CD4-positive, CD25-positive, alpha-beta regulatory T cell (primary cell): ENCODE data around the gene ABHD17B. TPM values are rescaled to one million over a fixed set of nuclear protein-coding genes. Genes with fewer than 3 reads are reported as not detected.

ENCODE experiments used
- ATAC-seq, 2 donors: fragments of 150-1000 bp; cut with Tn5 transposase; one replicate each; pipeline ENCODE4 v1.10.0; 2021; ENCODE audit warnings: low read depth in 2 of 2, moderate number of reproducible peaks in 2 of 2, moderate library complexity in 1 of 2
- DNase-seq, 3 donors: peaks; one replicate each; pipeline versions ENCODE4 v3.0.0 to v3.0.0-alpha.2; 2012 to 2022; ENCODE audit warnings: mixed read lengths in 1 of 3
- H3K27ac ChIP-seq: one replicate; pipeline ENCODE4 v1.7.0; 2013; ENCODE audit warnings: mild to moderate bottlenecking, low read length; ENCODE audit not compliant: insufficient read depth, poor library complexity, severe bottlenecking
- H3K27me3 ChIP-seq: one replicate; pipeline ENCODE4 v1.7.0; 2013; ENCODE audit warnings: low read length; ENCODE audit not compliant: control insufficient read depth, insufficient read depth
- H3K36me3 ChIP-seq: one replicate; pipeline ENCODE4 v1.7.0; 2013; ENCODE audit warnings: mild to moderate bottlenecking, low read length, moderate library complexity; ENCODE audit not compliant: control insufficient read depth, insufficient read depth
- H3K4me1 ChIP-seq: 2 replicates; pipeline ENCODE4 v1.7.0; 2013; ENCODE audit warnings: mild to moderate bottlenecking, low read length; ENCODE audit not compliant: insufficient read depth, control insufficient read depth, poor library complexity, severe bottlenecking
- H3K4me3 ChIP-seq: one replicate; pipeline ENCODE4 v1.7.0; 2013; ENCODE audit warnings: low read depth, mild to moderate bottlenecking, low read length, moderate library complexity
- H3K9me3 ChIP-seq, 2 experiments: 1 replicate in 1 of 2; 2 replicates in 1 of 2; pipeline ENCODE4 v1.7.0; 2013; ENCODE audit warnings: low read length in 2 of 2, mild to moderate bottlenecking in 1 of 2, moderate library complexity in 1 of 2; ENCODE audit not compliant: control insufficient read depth in 2 of 2
- H3K27ac Mint-ChIP-seq, 3 donors: one replicate each; pipeline ENCODE4 v1.8.0; 2020 to 2022; ENCODE audit warnings: mild to moderate bottlenecking in 3 of 3, mixed read lengths in 3 of 3, moderate library complexity in 2 of 3
- H3K27me3 Mint-ChIP-seq: one replicate; pipeline ENCODE4 v1.8.0; 2022; ENCODE audit warnings: mild to moderate bottlenecking, mixed read lengths
- H3K36me3 Mint-ChIP-seq: one replicate; pipeline ENCODE4 v1.8.0; 2020; ENCODE audit warnings: mixed read lengths
- H3K4me1 Mint-ChIP-seq, 4 donors: one replicate each; pipeline ENCODE4 v1.8.0; 2020 to 2022; ENCODE audit warnings: mixed read lengths in 4 of 4, mild to moderate bottlenecking in 1 of 4
- H3K4me3 Mint-ChIP-seq, 4 donors: one replicate each; pipeline ENCODE4 v1.8.0; 2020 to 2022; ENCODE audit warnings: mild to moderate bottlenecking in 4 of 4, mixed read lengths in 4 of 4, moderate library complexity in 3 of 4
- H3K9me3 Mint-ChIP-seq, 7 donors: one replicate each; pipeline ENCODE4 v1.8.0; 2020 to 2022; ENCODE audit warnings: mixed read lengths in 7 of 7, mild to moderate bottlenecking in 3 of 7, moderate library complexity in 2 of 7
- polyA plus RNA-seq, 4 donors: library from polyadenylated mRNA; unstranded; fragments of 300-500 nt; fragmentation: Illumina TruSeq; gene quantifications; one replicate each; pipeline ENCODE4 v1.2.3, GENCODE V29; 2021
- total RNA-seq: library from RNA; stranded (reverse); gene quantifications from one replicate; pipeline ENCODE4 v1.2.3, GENCODE V29; 2022

Gene ABHD17B
- total and polyA plus RNA-seq, 5 donors from 2014 or later: 23.4 to 33.0 (median 27.4) TPM

GRCh38 chr9:71886015-71886414, 25.0 kb downstream of the ABHD17B start:
- DNase-seq: no peak
- peaks cover 11 to 18% of the 10 kb centered on the region in 2 experiments for H3K9me3 ChIP-seq
- Mint-ChIP-seq H3K4me3 (peak overlapping the region in 3 of 4 donors; percentile 11 to 65 (median 36)), H3K9me3 (peaks cover 0 to 26% (median 10%) of the 10 kb centered on the region in 7 donors), H3K4me1 (peaks cover 34 to 55% (median 45%) of the 10 kb centered on the region in 4 donors), H3K27ac (peak overlapping the region; percentile 50 to 89 (median 68)), H3K27me3 (no peaks in the 10 kb centered on the region), H3K36me3 (peaks cover 27% of the 10 kb centered on the region)
- H3K27me3 ChIP-seq: no peaks in the 10 kb centered on the region
- peaks cover 27% of the 10 kb centered on the region for H3K4me1 ChIP-seq
- H3K27ac ChIP-seq: peak overlapping the region; percentile 56
- ATAC-seq: no peak
- H3K4me3 ChIP-seq: peak overlapping the region; percentile 48
- H3K36me3 ChIP-seq: no peaks in the 10 kb centered on the region

GRCh38 chr9:71885467-71885866, 25.5 kb downstream of the ABHD17B start:
- no peak for DNase-seq
- peaks cover 0 to 28% (median 12%) of the 10 kb centered on the region in 7 donors for H3K9me3 Mint-ChIP-seq
- no peaks in the 10 kb centered on the region for H3K27me3 ChIP-seq
- peaks cover 27% of the 10 kb centered on the region for H3K4me1 ChIP-seq
- ATAC-seq: peak; percentile 28 to 50
- peak overlapping the region; percentile 48 for H3K4me3 ChIP-seq
- H3K27ac ChIP-seq: peak overlapping the region; percentile 56
- H3K36me3 Mint-ChIP-seq: peaks cover 30% of the 10 kb centered on the region
- peak overlapping the region in 3 of 4 donors; percentile 3 to 43 (median 19) for H3K4me3 Mint-ChIP-seq
- peaks cover 31 to 54% (median 45%) of the 10 kb centered on the region in 4 donors for H3K4me1 Mint-ChIP-seq
- peak overlapping the region; percentile 12 to 89 (median 50) for H3K27ac Mint-ChIP-seq
- peaks cover 13 to 19% of the 10 kb centered on the region in 2 experiments for H3K9me3 ChIP-seq
- no peaks in the 10 kb centered on the region for H3K36me3 ChIP-seq
- H3K27me3 Mint-ChIP-seq: no peaks in the 10 kb centered on the region

DNA sequence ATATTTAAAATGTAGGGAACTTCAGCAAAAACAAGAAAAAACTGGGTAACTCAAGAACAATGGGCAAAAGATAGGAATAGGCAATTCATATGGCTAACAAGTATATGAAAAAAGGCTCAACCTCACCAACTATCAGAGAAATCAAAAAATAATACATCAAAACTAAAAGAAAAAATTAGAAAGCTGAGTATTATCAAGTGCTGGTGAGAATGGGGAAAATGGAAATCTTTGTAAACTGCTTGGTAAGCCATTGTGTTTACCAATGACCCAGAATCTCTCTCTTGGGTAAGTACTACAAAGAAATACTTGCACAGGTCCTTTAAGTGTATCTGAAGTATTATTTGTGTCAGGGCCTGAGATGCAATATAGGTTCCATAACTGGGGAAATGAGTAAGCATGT, 27.0 kb downstream of the ABHD17B start:
- no peaks in the 10 kb centered on the region for H3K27me3 Mint-ChIP-seq
- H3K27me3 ChIP-seq: no peaks in the 10 kb centered on the region
- H3K36me3 ChIP-seq: no peaks in the 10 kb centered on the region
- no peak for DNase-seq
- H3K27ac ChIP-seq: no peak overlapping the region
- peaks cover 23 to 32% of the 10 kb centered on the region in 2 experiments for H3K9me3 ChIP-seq
- no peak overlapping the region for H3K4me3 ChIP-seq
- H3K36me3 Mint-ChIP-seq: peaks cover 25% of the 10 kb centered on the region
- peaks cover 27% of the 10 kb centered on the region for H3K4me1 ChIP-seq
- H3K27ac Mint-ChIP-seq: peak overlapping the region in 1 of 3 donors; percentile 96
- peaks cover 30 to 48% (median 37%) of the 10 kb centered on the region in 4 donors for H3K4me1 Mint-ChIP-seq
- peaks cover 0 to 38% (median 15%) of the 10 kb centered on the region in 7 donors for H3K9me3 Mint-ChIP-seq
- ATAC-seq: no peak
- H3K4me3 Mint-ChIP-seq: no peak overlapping the region

- no peak overlapping the region for H3K27ac ChIP-seq
- ATAC-seq (no peak), DNase-seq (no peak)
- Mint-ChIP-seq H3K4me3 (no peak overlapping the region), H3K4me1 (peaks cover 18 to 28% (median 22%) of the 10 kb centered on the region in 4 donors), H3K9me3 (peaks cover 0 to 48% (median 23%) of the 10 kb centered on the region in 7 donors), H3K27ac (no peak overlapping the region), H3K36me3 (peaks cover 35% of the 10 kb centered on the region), H3K27me3 (no peaks in the 10 kb centered on the region)
- H3K4me3 ChIP-seq: no peak overlapping the region
- peaks cover 37 to 51% of the 10 kb centered on the region in 2 experiments for H3K9me3 ChIP-seq
- no peaks in the 10 kb centered on the region for H3K36me3 ChIP-seq
- no peaks in the 10 kb centered on the region for H3K4me1 ChIP-seq
- no peaks in the 10 kb centered on the region for H3K27me3 ChIP-seq
Observed at GRCh38 chr9:71879644-71880174, 31.3 kb downstream of the ABHD17B start.

- H3K4me1 ChIP-seq: no peaks in the 10 kb centered on the region
- ATAC-seq (no peak), DNase-seq (no peak)
- no peak overlapping the region for H3K27ac ChIP-seq
- peaks cover 33 to 43% of the 10 kb centered on the region in 2 experiments for H3K9me3 ChIP-seq
- peaks cover 35% of the 10 kb centered on the region for H3K36me3 Mint-ChIP-seq
- no peak overlapping the region for H3K27ac Mint-ChIP-seq
- H3K9me3 Mint-ChIP-seq: peaks cover 0 to 38% (median 18%) of the 10 kb centered on the region in 7 donors
- peak overlapping the region in 1 of 4 donors; percentile 39 for H3K4me3 Mint-ChIP-seq
- no peaks in the 10 kb centered on the region for H3K27me3 ChIP-seq
- H3K27me3 Mint-ChIP-seq: no peaks in the 10 kb centered on the region
- peaks cover 5% of the 10 kb centered on the region for H3K36me3 ChIP-seq
- H3K4me3 ChIP-seq: no peak overlapping the region
- H3K4me1 Mint-ChIP-seq: peaks cover 14 to 22% (median 18%) of the 10 kb centered on the region in 4 donors
Observed at GRCh38 chr9:71878327-71879274, 32.4 kb downstream of the ABHD17B start.

DNA sequence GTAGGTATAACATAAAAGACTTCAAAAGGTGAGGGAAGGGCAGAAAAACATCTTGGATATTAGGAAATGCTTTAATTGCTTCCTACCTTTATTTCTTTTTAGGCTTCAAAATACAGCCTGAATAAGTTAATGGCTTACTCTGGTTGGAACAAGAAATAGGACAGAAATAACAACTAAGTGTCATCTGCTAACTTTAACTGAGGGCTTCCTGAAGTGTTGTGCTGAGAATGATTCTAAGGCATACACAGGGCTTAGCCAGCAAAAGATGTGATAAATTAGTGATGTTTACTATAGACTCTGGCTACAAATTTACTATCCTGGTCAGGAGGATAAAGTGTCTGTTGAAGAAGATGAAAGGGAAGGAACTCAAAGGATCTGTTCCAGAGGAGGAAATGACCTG, 34.2 kb downstream of the ABHD17B start:
- no peaks in the 10 kb centered on the region for H3K4me1 ChIP-seq
- ATAC-seq (no peak), DNase-seq (no peak)
- no peak overlapping the region for H3K4me3 ChIP-seq
- H3K9me3 Mint-ChIP-seq: peaks cover 0 to 30% (median 13%) of the 10 kb centered on the region in 7 donors
- no peak overlapping the region for H3K27ac ChIP-seq
- H3K27me3 ChIP-seq: no peaks in the 10 kb centered on the region
- H3K27me3 Mint-ChIP-seq: no peaks in the 10 kb centered on the region
- H3K36me3 ChIP-seq: peaks cover 5% of the 10 kb centered on the region
- peaks cover 32% of the 10 kb centered on the region for H3K36me3 Mint-ChIP-seq
- H3K4me3 Mint-ChIP-seq: no peak overlapping the region
- peaks cover 29 to 37% of the 10 kb centered on the region in 2 experiments for H3K9me3 ChIP-seq
- H3K4me1 Mint-ChIP-seq: peaks cover 8 to 22% (median 19%) of the 10 kb centered on the region in 4 donors
- H3K27ac Mint-ChIP-seq: peak overlapping the region in 1 of 3 donors; percentile 23

- Mint-ChIP-seq H3K4me3 (no peak overlapping the region), H3K27ac (no peak overlapping the region), H3K9me3 (peaks cover 0 to 23% (median 10%) of the 10 kb centered on the region in 7 donors), H3K36me3 (peaks cover 27% of the 10 kb centered on the region), H3K4me1 (peaks cover 8 to 23% (median 18%) of the 10 kb centered on the region in 4 donors), H3K27me3 (no peaks in the 10 kb centered on the region)
- Histone ChIP-seq H3K27me3 (no peaks in the 10 kb centered on the region), H3K36me3 (peaks cover 5% of the 10 kb centered on the region), H3K4me3 (no peak overlapping the region), H3K27ac (no peak overlapping the region), H3K4me1 (no peaks in the 10 kb centered on the region), H3K9me3 (peaks cover 27 to 33% of the 10 kb centered on the region in 2 experiments)
- DNase-seq (no peak), ATAC-seq (no peak)
Observed at GRCh38 chr9:71876106-71876505, 34.9 kb downstream of the ABHD17B start.
